Heart right ventricle (tissue), 16 donors: ENCODE measurements around the gene IQSEC1. TPM values are rescaled to one million over a fixed set of nuclear protein-coding genes. Genes with fewer than 3 reads are reported as not detected.

Experiments
- ATAC-seq, 8 donors: fragments of 200-7000 bp; cut with Tn5 transposase; one replicate each; pipeline ENCODE4 v1.9.1; 2020; ENCODE audit warnings: mild to moderate bottlenecking in 8 of 8, moderate library complexity in 8 of 8, moderate number of reproducible peaks in 1 of 8
- DNase-seq, 2 donors: peaks; one replicate each; pipeline ENCODE4 v3.0.0-alpha.2; 2020
- H3K27ac ChIP-seq, 10 donors: fragments of 200-600 bp; sonication (generic) in 2 of 10; one replicate each; pipeline versions ENCODE4 v1.5.0 to v1.8.0; 2020 to 2022; ENCODE audit warnings: mild to moderate bottlenecking in 3 of 10
- H3K27me3 ChIP-seq, 7 donors: fragments of 200-600 bp; one replicate each; pipeline ENCODE4 v1.8.0; 2021 to 2022; ENCODE audit warnings: mild to moderate bottlenecking in 2 of 7
- H3K36me3 ChIP-seq, 9 donors: fragments of 200-600 bp; sonication (generic) in 1 of 9; one replicate each; pipeline versions ENCODE4 v1.5.0 to v1.8.0; 2020 to 2022; ENCODE audit warnings: mild to moderate bottlenecking in 2 of 9
- H3K4me1 ChIP-seq, 9 donors: fragments of 200-600 bp; sonication (generic) in 1 of 9; one replicate each; pipeline versions ENCODE4 v1.5.0 to v1.8.0; 2020 to 2022; ENCODE audit warnings: mild to moderate bottlenecking in 4 of 9
- H3K4me3 ChIP-seq, 10 donors: fragments of 200-600 bp; sonication (generic) in 2 of 10; one replicate each; pipeline versions ENCODE4 v1.5.0 to v1.8.0; 2020 to 2022; ENCODE audit warnings: mild to moderate bottlenecking in 7 of 10, moderate library complexity in 2 of 10
- H3K9me3 ChIP-seq, 11 donors: fragments of 200-600 bp in 10 of 11; sonication (generic) in 2 of 11; one replicate each; pipeline versions ENCODE4 v1.5.0 to v1.8.0; 2013 to 2022; ENCODE audit warnings: mild to moderate bottlenecking in 2 of 11, control low read depth in 1 of 11, moderate library complexity in 1 of 11
- WGBS, 2 donors: extraction: QIAGEN DNeasy Blood & Tissue Kit; methylation state at CpG; one replicate each; pipeline ENCODE4 v1.1.7; 2013; ENCODE audit warnings: inconsistent platforms in 1 of 2; 5-methylcytosine and 5-hydroxymethylcytosine counted together
- intact Hi-C, 10 donors: fragments of 100-400 bp; cut with DNase I; formaldehyde crosslinking; loops; one replicate each; pipeline versions ENCODE4 v1.11.1 to v1.14.2; 2022
- polyA plus RNA-seq, 2 donors: library from polyadenylated mRNA; stranded (reverse); fragments of 200-250 nt; gene quantifications; one replicate each; pipeline ENCODE4 v1.2.3, GENCODE V29; 2013
- total RNA-seq, 10 donors: library from RNA; stranded (reverse); fragmentation: NEBNext Ultra II Directional in 3 of 10; extraction: Animal tissue kit (Norgen Biotek cat#: 25700) in 3 of 10; gene quantifications; one replicate each; pipeline versions ENCODE4 v1.2.1 to v1.2.4, GENCODE V29; 2021 to 2023
- TF ChIP-seq, protein P1 (sequence below), 9 donors: fragments of 200-600 bp; sonication (generic) in 2 of 9; IDR thresholded peaks; one replicate each; pipeline versions ENCODE4 v1.5.0 to v1.8.0; 2021 to 2022; ENCODE audit warnings: antibody characterized with exemption in 9 of 9, mild to moderate bottlenecking in 5 of 9, moderate library complexity in 1 of 9
- donor health status: Arrhythmogenic right ventricular cardiomyopathy.
- donor health status: ischemic (EF 13 %, LVEDD 7.1; RV severe dilation, severe dysfunction).
- donor health status: healthy with polysubstance abuse.
- donor health status: DM: no; HTN: yes; CAD: no.
- donor health status: DM: no; HTN: no; CAD: no.
- donor health status: ischemic (EF 25% LVEDD 6.9; RV normal size, moderate dysfunction).
- donor health status: ischemic (EF 25% LVEDD 5.7; RV mildly dilated, moderate dysfunction).
- donor health status: healthy.
- donor health status: DM: yes; HTN: yes; CAD: no.
- donor health status: Ischemic cardiomyopathy.
- donor health status: ischemic (EF 35%, LVEDD 5.7; RV mildly dilated, moderate dysfunction).
- donor health status: nonischemic (EF 11% LVEDD 7.7; RV severe dilation, severe dysfunction).
- donor health status: DM: yes; HTN: yes; CAD: no.
- donor health status: PGD.
- donor health status: ischemic (EF 29% LVEDD 5.4; RV normal size, mild dysfunction).
- donor health status: nonischemic (EF 23%, LVEDD 6.1; RV moderate dilation, normal function).

The IQSEC1 gene
- total and polyA plus RNA-seq, 12 donors = 13.1 to 73.9 (median 60.4) TPM

DNA sequence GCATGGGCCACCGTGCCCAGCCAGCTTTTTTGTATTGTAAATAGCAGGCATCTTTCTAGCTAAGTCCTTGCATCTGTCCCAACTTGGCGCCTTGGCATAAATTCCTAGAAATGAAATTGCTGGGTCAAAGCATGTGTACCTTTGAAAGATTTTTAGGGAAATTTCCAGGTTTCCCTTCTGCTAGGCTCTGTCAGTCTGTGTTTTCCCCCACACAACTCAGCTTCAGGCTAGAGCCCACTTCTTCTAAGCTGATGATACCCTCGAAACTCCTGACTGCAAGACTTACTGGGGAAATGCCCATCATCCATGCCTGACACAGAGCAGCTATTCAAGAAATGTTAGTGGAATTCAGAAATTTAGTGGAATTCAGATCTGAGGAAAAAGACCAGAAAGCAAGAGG, 221.0 kb downstream of the IQSEC1 start:
- Histone ChIP-seq H3K4me3 (no peak overlapping the region), H3K27ac (no peak overlapping the region), H3K36me3 (no peaks in the 10 kb centered on the region), H3K9me3 (no peaks in the 10 kb centered on the region), H3K4me1 (no peaks in the 10 kb centered on the region), H3K27me3 (no peaks in the 10 kb centered on the region)
- WGBS, 2 donors = 81 to 92% methylated on average over 3 of the region's 3 CpGs
- DNase-seq (no peak), ATAC-seq (no peak)
- intact Hi-C loops = no loop called here
- TF ChIP-seq, protein P1, sequence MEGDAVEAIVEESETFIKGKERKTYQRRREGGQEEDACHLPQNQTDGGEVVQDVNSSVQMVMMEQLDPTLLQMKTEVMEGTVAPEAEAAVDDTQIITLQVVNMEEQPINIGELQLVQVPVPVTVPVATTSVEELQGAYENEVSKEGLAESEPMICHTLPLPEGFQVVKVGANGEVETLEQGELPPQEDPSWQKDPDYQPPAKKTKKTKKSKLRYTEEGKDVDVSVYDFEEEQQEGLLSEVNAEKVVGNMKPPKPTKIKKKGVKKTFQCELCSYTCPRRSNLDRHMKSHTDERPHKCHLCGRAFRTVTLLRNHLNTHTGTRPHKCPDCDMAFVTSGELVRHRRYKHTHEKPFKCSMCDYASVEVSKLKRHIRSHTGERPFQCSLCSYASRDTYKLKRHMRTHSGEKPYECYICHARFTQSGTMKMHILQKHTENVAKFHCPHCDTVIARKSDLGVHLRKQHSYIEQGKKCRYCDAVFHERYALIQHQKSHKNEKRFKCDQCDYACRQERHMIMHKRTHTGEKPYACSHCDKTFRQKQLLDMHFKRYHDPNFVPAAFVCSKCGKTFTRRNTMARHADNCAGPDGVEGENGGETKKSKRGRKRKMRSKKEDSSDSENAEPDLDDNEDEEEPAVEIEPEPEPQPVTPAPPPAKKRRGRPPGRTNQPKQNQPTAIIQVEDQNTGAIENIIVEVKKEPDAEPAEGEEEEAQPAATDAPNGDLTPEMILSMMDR (IDR thresholded peaks at IDR 0.05) = no peak

Other genes starting within 250 kb of the IQSEC1 start
- 1,000 to 10,000 TPM in 2 of 10 donors, 100 to 1,000 TPM in 8; 827 to 1,102 (median 884) TPM for gene RPL32, start 231.9 kb downstream of the IQSEC1 start, total RNA-seq
- gene RPL32, start 231.9 kb downstream of the IQSEC1 start, polyA plus RNA-seq = 1,000 to 10,000 TPM; 1,113 to 2,488 TPM